GM12874 (cell line): ENCODE data around the gene P2RX4.

Experiments
- TF ChIP-seq, protein P1 (sequence below): IDR thresholded peaks from 2 replicates; pipeline ENCODE4 v1.5.1; 2011; ENCODE audit warnings: low read depth, mild to moderate bottlenecking, control low read depth, low read length, moderate library complexity; ENCODE audit not compliant: insufficient read depth

Gene P2RX4

DNA sequence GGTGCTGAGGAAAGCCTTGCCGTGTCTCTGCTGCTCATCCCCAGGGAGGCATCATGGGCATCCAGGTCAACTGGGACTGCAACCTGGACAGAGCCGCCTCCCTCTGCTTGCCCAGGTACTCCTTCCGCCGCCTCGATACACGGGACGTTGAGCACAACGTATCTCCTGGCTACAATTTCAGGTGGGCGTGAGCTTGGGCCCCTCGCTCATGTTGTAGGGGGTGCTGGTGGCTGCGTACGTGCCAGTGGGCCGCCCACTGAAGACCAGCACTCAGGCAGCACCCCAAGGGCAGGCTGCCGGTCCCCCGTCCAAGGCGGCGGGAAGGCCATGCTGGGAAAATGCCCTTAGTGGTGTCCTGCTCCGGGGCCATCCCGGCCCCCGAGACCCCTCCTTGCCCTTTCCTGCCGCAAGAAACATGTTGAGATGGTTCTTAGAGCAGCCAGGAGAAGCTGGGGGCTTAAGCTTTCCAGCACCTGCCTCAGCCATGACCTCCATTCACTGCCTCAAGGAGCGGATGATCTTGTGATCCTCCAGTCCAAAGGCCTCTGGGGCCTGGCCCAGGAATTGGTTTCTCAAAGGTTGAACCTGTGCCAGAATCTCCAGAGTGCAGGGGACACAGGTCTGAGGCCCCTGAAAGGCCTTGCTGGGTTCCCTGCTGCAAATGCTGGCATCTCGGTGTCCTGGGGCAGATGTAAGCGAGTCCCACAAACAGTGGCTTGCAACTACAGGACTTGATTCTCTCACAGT lies 19.2 kb downstream of the P2RX4 start:
- TF ChIP-seq, protein P1, sequence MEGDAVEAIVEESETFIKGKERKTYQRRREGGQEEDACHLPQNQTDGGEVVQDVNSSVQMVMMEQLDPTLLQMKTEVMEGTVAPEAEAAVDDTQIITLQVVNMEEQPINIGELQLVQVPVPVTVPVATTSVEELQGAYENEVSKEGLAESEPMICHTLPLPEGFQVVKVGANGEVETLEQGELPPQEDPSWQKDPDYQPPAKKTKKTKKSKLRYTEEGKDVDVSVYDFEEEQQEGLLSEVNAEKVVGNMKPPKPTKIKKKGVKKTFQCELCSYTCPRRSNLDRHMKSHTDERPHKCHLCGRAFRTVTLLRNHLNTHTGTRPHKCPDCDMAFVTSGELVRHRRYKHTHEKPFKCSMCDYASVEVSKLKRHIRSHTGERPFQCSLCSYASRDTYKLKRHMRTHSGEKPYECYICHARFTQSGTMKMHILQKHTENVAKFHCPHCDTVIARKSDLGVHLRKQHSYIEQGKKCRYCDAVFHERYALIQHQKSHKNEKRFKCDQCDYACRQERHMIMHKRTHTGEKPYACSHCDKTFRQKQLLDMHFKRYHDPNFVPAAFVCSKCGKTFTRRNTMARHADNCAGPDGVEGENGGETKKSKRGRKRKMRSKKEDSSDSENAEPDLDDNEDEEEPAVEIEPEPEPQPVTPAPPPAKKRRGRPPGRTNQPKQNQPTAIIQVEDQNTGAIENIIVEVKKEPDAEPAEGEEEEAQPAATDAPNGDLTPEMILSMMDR, result no peak

DNA sequence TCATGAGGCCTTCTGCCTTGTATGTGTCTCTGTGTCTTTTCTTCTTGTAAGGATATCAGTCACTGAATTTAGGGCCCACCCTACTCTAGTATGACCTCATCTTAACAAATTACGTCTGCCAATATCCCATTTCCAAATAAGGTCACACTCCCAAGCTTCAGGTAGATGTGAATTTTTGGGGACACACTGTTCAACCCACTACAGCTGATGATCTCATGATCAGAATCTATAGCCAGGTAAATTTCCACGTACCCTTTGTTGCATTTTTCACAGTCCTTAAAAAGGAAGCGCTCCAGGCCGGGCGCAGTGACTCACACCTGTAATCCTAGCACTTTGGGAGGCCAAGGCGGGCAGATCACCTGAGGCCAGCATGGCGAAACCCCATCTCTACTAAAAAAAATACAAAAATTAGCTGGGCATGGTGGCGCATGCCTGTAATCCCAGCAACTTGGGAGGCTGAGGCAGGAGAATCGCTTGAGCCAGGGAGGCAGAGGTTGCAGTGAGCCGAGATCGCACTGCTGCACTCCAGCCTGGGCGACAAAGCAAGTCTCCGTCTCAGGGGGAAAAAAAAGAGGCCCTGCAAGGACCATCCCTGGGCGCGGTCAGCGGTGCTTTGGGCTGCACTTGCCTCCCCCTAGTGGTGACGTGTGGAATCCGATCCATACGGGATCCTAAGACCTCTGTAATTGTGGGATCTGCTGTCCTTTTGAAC lies 20.1 kb downstream of the P2RX4 start:
- TF ChIP-seq, protein P1, result peak; percentile 86

DNA sequence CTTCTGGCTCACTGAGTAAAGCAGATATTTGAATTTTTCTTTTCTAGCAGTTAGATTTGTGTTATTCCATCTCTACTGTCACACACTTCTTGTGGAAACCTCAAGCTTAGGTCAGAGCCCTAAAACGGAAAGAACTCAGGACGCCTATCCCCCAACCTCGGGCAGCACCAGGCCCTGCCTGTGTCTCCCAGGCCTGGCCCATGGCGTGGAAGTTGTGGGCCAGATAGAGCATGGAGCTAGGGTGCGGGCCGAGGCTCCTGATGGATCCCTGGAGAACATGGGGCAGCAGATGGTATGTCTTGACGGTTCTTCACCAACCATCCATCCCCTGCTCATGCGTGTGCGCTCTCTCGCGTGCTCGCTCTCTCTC lies 20.6 kb downstream of the P2RX4 start:
- TF ChIP-seq, protein P1, result no peak

DNA sequence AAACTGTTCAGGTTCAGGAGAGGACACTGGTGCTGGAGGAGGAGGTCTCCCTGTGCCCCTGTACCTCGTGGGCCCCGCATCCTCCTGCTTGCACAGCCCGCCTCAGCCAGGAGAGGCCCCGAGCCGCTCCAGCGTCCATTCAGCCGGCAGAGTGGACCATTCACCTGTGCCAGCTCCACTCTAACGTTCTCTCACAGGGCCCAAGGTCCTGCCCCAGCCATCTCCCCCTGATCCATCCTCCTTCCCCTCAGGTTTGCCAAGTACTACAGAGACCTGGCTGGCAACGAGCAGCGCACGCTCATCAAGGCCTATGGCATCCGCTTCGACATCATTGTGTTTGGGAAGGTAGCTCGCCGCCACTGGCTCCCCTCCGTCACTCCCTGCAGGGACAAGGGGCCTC lies 22.2 kb downstream of the P2RX4 start:
- TF ChIP-seq, protein P1, result no peak

DNA sequence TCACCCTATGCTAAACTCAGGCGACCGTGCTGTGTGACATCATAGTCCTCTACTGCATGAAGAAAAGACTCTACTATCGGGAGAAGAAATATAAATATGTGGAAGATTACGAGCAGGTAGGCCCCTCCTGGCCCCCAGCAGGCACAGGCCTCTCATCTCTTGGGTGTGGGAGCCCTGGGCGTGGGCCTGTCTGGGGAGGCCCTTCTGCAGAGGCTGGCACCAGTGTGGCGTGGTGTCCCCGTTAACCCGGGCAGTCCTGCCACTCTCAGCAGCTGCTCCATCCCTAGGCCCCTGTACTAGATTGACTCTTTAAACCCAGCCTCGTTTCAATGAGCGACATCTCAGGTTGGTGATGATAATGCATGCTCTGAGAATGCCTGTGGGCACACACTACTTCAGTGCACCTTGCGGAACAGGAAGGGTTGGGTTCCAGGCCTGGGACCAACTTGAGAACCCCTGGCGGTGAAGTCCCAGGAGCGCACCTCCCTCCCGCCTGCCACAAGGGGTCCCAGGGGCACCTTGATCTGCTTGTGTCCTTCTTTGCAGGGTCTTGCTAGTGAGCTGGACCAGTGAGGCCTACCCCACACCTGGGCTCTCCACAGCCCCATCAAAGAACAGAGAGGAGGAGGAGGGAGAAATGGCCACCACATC lies 23.2 kb downstream of the P2RX4 start:
- TF ChIP-seq, protein P1, result no peak

DNA sequence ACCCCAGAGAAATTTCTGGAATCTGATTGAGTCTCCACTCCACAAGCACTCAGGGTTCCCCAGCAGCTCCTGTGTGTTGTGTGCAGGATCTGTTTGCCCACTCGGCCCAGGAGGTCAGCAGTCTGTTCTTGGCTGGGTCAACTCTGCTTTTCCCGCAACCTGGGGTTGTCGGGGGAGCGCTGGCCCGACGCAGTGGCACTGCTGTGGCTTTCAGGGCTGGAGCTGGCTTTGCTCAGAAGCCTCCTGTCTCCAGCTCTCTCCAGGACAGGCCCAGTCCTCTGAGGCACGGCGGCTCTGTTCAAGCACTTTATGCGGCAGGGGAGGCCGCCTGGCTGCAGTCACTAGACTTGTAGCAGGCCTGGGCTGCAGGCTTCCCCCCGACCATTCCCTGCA lies 23.7 kb downstream of the P2RX4 start:
- TF ChIP-seq, protein P1, result no peak

DNA sequence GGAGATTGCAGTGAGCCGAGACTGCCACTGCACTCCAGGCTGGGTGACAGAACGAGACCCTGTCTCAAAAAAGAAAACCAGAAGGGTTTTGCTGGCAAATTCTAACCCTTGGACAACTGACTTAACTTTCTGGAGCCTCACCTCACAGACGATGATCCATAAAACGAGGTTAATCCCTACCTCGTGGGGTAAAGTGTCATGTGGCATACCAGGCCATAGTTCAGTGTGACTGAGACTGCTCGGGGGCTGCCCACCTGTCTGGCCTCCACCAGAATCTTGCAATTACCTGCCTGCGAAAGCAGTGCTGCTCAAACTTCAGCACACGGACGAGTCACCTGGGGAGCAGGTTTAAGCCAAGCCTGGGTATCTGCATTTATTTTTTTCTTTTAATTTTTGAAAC lies 26.8 kb downstream of the P2RX4 start:
- TF ChIP-seq, protein P1, result no peak
